ENCODE data around the gene INO80C.
"Not testable (repeated sequence)": the region's sequence is repeated elsewhere in the genome, so short reads cannot be mapped to it uniquely, and the experiment has no call there.

The INO80C gene

DNA sequence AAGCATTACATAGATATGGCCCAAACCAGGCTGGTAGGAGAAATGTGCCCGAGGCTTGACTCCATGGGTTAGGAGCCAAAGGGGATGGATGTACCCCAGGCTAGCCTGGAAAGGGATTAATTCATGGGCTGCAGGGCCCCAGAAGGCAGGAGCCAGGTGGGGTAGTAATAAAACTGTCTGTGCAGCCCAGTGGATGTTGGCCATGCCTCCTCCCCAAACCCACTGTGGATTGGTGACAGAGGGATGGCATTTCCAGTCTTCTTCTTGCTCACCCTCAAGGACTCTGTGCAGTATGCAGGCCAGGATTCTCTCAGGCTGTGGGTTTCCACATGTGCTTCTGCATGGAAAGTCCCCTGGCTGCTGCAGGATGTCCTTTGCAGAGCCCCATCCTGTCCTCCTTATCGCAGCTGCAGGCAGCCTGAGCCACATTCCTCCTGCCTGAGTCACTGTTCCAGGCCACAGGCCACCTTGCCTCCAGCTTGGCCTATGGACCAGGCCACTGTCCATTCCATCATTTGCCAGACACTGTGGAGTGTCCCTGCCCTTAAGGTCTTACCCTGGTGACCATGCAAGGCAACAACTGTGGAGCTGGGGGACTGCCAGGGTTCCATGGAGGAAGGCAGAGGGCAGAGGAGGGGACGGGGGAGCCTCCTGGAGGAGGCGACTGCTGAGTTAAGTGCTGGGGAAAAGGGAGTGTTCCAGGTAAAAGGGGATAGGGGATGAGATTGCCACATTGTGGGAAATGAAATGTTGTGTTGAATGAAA is 38.9 kb downstream of the INO80C start:
- DNase-seq (ENCODE audit: low read depth), result peak; percentile 41

DNA sequence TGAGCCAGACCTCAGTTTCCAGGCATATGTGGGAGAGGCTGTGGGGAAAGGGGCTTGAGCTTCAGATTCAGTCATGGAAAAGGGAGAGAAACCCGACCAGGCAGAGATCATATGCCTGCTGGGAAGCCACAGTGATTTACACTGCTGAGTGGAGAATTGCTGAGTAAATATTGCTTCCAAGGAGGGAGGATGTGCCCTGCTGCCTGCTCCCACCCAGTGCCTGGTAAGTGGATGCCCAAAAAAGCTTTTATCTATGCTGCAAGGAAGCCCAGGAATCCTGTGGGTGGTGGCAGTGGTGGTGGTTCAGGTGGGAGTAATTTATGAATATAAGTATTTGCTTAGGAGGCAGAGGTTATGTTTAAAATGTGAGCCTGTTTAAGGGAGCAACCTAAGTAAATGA is 39.5 kb downstream of the INO80C start:
- DNase-seq (ENCODE audit: low read depth), result peak; percentile 62

- DNase-seq (ENCODE audit: low read depth), result peak; percentile 61
These were observed 40.5 kb downstream of the INO80C start for GRCh38 chr18:35457140-35457704.

GRCh38 chr18:35455926-35456763 is 41.6 kb downstream of the INO80C start:
- peak; percentile 26 for DNase-seq (ENCODE audit: low read depth)

- DNase-seq (ENCODE audit: low read depth), result no peak
These were observed 43.0 kb downstream of the INO80C start for GRCh38 chr18:35454803-35455202.

- not testable (repeated sequence) for DNase-seq (ENCODE audit: low read depth)
These were observed 44.7 kb downstream of the INO80C start for GRCh38 chr18:35453065-35453464.

- DNase-seq (ENCODE audit: low read depth), result no peak
These were observed 45.8 kb downstream of the INO80C start for GRCh38 chr18:35451916-35452315.

GRCh38 chr18:35451032-35451431 is 46.7 kb downstream of the INO80C start:
- DNase-seq (ENCODE audit: low read depth), result no peak

DNA sequence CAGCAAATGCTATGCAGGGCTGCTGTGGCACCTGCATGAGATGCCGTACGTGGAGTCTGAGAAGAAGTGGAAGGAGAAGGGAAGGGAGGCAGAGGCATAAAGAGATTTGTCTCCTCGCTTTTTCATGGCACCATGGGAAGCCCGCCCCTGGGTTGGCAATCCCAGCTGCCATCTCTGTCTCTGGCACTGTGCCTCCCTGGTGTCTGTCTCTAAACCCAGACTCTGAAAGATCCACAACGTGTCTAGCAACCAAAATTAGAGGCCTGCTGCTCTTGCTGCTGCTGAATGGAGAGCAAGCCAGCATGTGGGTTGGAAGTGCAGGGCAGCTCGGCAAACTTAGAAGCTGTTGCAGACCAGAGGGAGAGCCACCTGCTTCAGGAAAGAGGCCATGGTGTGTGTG is 53.1 kb downstream of the INO80C start:
- no peak for DNase-seq (ENCODE audit: low read depth)

- DNase-seq (ENCODE audit: low read depth), result no peak
These were observed 53.9 kb downstream of the INO80C start for GRCh38 chr18:35443847-35444246.

GRCh38 chr18:35443434-35443833 is 54.3 kb downstream of the INO80C start:
- no peak for DNase-seq (ENCODE audit: low read depth)

DNA sequence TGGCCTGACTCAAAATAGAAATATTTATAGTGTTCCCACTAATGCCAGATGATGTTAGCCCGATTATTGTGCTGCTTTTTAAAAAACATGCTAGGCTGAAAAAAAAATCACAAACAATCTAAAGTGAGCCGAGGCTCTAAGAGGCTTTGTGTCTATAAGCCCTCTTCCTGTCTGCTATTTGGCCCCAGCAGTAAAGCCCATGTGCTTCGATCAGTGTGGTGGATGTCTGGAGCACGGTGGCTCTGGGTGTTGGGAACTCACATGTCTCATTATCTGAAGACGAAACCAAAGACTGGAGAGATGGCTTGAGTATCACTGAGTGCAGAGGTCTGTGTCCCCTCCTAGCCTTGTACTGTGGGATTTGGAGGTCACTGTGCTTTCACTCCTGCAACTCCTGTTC is 55.1 kb downstream of the INO80C start:
- no peak for DNase-seq (ENCODE audit: low read depth)

- no peak for DNase-seq (ENCODE audit: low read depth)
These were observed 55.7 kb downstream of the INO80C start for GRCh38 chr18:35441857-35442595.

DNA sequence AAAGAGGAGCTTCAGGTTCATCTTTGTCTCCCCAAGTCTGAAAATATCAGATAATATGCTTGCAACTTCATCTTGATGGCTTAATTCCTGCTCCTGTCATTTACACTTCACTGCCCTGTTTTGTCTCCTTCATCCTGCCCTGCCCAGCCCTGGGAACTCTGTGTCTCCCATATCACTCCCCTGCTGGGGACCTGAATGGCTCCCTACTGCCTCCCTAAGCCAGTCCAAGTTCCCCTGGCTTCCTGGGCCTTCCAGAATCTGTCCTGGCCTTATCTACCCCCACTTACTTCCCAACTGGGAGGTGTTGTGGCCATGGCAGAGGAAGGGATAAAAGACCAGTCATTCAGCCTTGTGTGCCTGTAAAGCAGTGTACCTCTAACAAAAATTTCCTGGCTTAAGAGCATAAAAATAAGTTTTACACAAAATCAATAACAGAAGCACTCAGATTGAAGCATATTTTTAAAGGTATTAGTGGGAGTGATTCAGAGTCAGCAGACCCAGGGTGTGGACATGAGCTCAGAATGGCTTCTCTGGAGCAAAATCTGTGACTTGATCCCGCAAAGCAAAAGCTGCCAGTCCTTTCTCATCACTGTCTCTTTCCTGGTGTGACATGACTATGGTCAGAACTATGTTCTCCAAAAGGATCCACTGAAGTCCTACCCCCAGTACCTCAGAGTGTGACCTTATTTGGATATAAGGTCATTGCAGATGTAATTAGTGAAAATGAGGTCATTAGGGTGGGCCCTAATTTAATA is 59.1 kb downstream of the INO80C start:
- DNase-seq (ENCODE audit: low read depth), result no peak

DNA sequence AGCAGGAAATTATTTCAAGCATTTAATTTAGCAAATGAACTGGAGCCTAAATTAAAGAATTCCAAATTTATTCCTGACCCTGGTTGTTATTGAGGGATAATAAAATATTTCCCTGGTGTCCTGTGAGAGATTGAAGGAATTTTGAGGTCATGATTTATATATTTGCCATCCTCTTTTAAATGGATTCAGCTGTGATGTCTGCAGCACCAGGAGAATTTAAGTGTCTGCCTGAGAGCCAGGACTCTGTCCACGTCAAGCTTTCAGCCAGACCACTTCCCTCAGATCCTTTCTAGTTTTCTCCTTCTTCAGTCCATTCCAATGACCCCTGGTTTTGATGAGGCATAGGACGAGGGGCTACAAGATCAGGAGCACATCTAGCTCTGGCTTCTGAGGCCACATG is 59.9 kb downstream of the INO80C start:
- DNase-seq (ENCODE audit: low read depth), result no peak

- DNase-seq (ENCODE audit: low read depth), result no peak
These were observed 61.6 kb downstream of the INO80C start for GRCh38 chr18:35436076-35436649.

DNA sequence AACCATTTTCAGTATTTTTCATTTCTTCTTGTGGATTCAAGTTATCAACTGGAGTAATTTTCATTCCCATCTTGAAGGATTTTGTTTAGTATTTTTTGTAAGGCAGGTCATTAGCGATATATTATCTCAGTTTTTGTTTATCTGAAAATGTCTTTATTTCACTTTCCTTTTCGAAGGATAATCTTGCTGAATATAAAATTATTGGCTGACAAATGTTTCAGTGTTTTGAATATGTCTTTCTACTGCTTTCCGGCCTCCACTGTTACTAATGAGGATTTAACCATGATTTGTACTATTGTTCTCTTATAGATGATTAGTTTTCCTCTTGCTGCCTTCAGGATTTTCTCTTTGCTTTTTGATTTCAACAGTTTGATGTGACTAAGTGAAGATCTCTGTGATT is 62.4 kb downstream of the INO80C start:
- DNase-seq (ENCODE audit: low read depth), result no peak

- DNase-seq (ENCODE audit: low read depth), result peak; percentile 60
These were observed 65.2 kb downstream of the INO80C start for GRCh38 chr18:35432565-35433001.

DNA sequence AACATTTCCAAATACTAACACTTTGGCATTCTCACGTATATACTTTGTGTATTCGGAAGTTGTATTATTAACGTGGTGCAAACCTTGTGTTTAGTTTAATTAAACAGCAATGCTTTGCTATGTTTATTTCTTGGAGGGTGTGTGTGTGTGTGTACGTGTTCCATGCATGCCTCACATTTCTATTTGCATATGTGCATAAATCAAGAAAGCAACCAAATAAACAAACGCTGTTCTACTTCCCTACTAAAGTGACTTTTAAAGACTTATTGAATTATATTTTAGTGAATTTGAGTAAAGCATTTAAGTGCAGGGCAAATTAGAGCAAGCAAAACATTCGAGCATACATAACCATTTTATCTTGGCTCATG is 66.4 kb downstream of the INO80C start:
- no peak for DNase-seq (ENCODE audit: low read depth)

DNA sequence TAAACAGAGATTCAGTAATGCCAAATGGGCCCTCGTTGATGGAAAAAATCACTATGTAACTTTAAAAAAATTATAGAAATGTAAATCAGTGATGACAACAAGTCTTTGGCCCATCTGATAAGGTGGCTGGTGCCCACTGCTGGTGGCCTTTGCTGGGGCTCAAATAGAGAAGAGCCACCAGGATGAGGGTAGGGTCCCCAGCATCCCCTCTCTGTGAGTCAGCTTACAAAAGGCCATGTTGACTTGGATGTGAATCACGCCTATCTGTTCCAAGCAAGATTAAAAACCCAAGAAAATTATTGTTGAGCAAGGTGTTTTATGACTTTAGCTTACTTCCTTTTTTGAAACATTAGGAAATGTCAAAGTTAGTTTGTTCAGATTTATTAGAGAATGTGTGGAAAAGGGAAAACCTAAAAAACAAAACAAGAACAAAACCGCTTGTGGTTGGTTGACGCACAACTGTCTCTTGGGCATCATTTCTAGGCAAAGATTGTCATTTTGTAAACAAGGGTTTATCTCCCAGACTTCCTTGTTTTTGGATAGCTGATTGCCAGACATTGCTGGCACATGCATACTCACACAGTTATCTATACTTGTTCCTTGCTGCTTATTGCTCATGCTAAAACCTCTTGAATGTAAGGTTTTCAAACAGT is 66.9 kb downstream of the INO80C start:
- peak; percentile 23 for DNase-seq (ENCODE audit: low read depth)

DNA sequence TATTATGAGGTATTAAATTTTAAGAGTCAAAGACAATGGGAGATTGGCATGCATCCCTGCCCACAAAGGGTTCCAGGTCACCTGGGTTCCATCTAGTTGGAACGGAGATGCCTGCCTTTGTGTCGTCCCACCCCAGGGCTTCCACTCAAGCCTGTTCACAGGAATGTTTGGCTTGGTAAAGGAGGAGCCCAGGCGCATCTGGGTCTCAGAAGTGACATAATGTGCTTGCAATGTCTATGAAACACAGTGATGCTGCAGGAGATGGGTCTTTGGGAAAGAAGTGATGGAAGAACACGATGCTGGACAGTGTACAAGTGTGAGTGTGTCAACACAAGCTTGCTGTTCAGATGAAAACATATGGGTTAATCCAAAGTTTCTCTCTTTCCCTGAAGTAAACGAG is 71.0 kb downstream of the INO80C start:
- no peak for DNase-seq (ENCODE audit: low read depth)

Data from amniotic epithelial cell (primary cell).